Measurements from ENCODE around the gene CD82.

- TF ChIP-seq CTCF (conservative IDR thresholded peaks at IDR 0.05), result no peak
- no peak for TF ChIP-seq ZFX (IDR thresholded peaks at IDR 0.05)
These were observed 2.4 kb downstream of the CD82 start for GRCh38 chr11:44567876-44568256.
